ENCODE measurements around the gene RAPGEF1.

RAPGEF1 gene

DNA sequence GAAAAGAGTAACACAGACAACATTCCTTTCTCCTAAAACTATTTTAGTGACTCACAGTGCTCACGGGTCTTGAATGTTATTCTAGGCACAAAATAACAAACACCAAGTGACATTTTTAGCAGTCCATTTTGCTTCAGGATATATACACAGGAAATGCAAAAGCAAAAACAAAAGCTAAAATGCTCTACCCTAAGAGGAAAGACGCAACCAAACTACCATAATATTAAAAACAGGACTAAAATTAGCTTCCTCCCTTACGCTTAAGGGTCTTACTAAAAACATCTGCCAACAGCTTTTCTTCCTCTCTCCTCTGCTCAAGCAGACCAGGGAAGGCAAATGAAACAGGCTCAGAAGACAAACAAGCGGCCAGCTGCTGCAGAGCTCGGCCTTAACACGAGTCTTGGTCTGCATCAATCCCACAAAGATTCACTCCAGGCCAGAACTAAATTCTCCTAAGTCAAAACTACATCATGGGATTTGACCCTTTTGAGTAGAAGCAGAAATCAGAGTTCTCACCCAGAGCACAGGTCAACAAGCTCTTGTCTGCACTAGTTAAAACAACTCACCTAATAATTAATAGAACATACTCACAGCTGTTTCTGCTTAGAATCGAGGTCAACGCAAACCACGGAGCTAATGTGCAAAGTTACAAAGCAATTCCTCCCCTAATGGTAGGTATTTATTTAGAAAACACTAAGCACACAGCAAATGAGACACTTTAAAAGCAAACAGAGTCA is 62.3 kb downstream of the RAPGEF1 start:
- no peak overlapping the region for H3K4me3 ChIP-seq (ENCODE audit: low read length)
- DNase-seq (ENCODE audit: low read depth, low spot score), result no peak

DNA sequence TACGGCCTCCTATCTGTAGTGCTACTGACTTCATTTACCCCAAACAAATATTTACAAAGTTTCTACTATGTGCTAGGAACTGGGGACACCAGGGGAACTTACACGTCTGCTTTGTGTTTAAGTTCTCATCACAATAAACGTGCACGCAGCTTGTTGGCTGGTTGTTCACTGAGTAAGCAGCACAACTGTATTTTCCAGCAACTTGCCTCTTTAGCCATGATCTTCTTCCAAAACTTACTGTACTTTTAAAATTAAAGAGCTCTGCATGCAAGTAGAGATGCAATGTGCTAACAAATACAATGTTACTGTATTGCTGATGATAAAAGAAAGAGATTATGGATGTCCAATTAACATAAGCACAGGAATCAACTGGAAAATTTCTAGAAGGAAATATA is 62.8 kb downstream of the RAPGEF1 start:
- no peak overlapping the region for H3K4me3 ChIP-seq (ENCODE audit: low read length)

DNA sequence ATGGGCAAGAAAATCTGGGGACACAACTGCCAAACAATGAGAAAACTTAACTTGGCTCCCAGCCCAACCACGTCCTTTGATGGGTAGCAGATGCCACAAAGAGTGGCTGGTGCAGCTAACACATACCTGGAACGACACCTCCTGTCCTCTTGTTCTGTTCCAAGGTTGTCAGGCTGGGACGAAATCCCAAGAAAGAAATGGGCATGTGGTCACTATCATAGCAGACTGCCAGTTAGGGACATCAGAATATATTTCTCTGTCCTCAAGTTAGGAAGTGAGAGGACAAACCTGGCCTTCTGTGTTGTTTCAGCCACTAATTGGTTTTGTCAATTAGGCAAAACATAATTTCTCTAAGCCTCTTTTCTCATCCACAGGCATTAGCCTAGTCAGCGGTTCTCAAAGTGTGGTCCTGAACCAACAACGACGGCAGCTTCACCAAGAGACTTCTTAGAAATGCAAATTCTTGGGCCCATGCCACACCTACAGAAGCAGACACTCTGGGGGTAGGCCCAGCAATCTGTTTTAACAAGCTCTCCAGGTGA is 63.4 kb downstream of the RAPGEF1 start:
- H3K4me3 ChIP-seq (ENCODE audit: low read length), result no peak overlapping the region
- DNase-seq (ENCODE audit: low read depth, low spot score), result peak; percentile 80

More for the DNA sequence above, 62.8 kb downstream of the RAPGEF1 start:
- DNase-seq (ENCODE audit: low read depth, low spot score), result no peak

DNA sequence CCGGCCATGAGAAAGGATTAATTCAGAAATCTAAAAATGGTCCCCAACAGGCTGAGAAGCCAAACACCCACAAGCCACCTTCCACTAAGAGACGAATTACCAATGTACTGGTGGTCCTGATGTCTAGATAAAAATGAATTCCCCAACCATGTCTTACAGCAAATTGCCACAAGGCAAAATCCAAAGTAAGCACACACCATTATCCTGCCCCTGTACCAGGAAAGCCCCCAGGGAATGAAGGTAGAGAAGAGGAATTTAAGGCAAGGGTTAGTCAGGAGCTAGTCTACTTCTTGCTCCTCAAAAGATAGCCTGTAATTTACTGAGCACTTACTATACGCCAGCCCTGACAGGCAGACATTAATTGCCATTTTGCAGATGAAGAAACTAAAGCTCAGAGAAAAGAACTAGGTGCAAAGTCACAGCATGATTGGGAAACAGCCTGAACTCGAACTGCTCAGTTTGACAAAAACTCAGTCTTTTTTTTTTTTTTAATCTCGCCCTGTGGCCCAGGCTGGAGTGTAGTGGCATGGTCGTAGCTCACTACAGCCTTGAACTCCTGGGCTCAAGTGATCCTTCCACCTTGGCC is 64.3 kb downstream of the RAPGEF1 start:
- no peak for DNase-seq (ENCODE audit: low read depth, low spot score)

DNA sequence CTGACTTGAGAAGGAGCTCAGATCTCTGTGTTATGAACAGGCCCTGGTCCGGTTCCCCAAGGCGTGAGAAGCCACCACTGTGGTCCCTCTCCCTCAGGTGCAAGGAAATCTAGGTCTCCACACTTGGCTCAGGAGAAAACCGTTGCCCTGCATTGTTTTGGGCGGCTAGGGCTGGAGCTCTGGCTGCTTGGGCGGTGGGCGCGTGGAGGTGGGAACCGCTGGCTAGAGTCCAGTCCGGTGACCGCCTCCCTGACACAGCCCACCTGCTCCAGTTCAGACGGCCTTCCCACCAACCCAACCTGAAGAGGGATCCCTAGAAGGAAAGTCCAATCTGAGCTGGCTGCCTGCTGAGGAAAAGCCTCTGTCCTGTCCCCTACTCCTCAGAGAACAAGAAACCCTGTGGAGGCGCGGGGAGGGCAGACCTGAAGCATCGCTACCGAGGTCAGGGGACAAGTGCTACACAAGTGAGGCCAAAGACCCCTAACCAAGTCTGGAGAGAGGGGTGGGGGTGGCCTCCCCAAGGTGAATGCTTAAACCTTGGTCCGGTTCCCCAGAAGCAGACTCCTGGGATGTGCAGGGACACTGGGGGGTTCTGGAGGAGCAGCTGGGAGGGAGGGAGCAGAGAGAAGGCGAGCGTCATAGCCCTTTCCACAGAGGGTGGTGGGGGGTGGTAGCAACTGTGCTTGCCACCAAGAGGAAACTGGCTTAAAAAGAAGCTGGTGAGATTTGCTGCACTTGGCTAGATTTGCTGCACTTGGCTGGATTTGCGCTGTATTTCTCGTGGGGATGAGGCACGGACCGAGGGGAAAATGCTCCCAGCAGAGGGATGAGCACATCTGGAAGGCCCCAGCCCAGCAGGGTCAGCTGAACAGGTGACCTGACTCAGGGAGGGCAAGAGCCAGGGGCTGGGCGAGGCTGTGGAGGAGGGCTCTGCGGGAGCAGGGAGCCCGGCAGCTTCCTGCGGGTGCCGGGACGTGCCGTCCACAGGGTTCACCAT is 65.2 kb downstream of the RAPGEF1 start:
- no peak overlapping the region for H3K4me3 ChIP-seq (ENCODE audit: low read length)
- DNase-seq (ENCODE audit: low read depth, low spot score), result no peak

More for the DNA sequence above, 64.3 kb downstream of the RAPGEF1 start:
- no peak overlapping the region for H3K4me3 ChIP-seq (ENCODE audit: low read length)

DNA sequence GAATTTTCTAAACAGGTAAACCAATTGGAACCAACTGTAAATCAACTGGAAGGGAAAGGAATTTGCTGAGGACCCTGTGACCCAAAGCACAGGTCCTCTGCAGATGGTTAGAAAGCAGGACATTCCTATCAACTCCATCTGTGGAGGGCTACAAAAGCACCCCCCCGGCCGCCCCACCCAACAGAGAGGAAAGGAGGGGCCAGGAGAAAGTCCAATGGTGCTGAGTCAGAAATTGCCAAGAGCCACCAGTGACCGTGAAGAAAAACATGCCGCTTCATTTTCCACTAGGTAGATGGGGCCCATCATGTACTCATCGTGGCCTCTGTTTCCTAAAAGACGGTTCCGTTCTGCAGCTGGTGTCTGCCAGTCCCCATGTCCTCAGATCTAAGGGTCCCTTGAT is 66.3 kb downstream of the RAPGEF1 start:
- no peak for DNase-seq (ENCODE audit: low read depth, low spot score)
- H3K4me3 ChIP-seq (ENCODE audit: low read length), result no peak overlapping the region

DNA sequence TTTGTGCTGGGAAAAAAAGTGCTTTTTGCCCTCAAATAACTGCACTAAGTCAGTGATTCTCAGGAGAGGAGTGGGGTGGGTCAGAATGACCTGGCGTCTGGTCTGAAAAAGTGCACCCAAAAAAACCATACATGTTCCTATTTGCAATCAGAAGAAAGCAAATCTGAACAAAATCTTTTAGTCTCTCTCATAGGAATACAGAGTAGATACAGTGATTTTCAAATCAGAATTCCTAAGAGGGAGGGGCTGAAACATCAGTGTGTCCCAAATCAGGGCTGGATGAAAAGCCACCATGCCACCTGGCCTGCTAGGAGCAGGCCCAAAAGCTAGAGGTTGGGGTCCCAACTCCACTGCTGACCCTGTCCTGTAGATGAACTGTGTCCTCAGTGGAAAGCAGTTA is 66.8 kb downstream of the RAPGEF1 start:
- DNase-seq (ENCODE audit: low read depth, low spot score), result no peak
- no peak overlapping the region for H3K4me3 ChIP-seq (ENCODE audit: low read length)

DNA sequence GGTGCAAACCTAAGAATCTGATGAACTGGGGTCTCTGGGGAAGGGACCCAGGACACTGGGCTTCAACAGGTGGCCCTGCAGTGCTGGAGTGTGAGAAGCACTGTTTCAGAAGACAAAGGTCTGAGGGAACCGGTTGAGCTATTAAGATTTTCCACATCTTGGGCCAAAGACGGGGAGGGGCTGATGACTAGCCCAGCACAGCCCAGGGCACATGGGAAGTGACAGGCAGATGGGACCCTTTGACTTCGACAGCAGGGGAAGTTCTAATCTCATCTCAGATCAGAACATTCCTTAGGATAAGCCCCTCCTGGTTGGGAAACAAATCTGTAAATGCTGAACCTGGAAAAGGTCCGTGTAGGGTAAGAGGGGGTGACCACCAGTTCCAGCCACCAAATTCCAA is 67.4 kb downstream of the RAPGEF1 start:
- no peak for DNase-seq (ENCODE audit: low read depth, low spot score)
- no peak overlapping the region for H3K4me3 ChIP-seq (ENCODE audit: low read length)

DNA sequence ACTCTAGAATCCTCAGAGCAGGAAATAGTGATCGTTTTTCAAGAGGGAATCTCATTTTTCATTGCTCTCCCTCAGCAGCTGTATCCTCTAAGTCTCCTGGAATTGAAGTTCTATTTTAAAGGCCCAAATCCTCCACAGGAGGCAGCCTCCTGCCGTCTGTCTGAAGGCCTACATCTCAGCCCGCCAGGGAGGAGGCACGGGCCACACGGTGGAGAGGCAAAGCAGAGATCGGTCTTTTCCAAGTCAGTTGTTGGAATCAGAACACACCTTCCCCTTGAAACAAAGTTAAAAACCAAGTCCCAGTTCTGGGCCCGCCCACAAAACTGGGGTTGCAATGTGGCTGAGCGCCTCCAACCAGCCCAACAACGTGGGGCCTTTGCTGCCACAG is 68.7 kb downstream of the RAPGEF1 start:
- no peak overlapping the region for H3K4me3 ChIP-seq (ENCODE audit: low read length)
- no peak for DNase-seq (ENCODE audit: low read depth, low spot score)

DNA sequence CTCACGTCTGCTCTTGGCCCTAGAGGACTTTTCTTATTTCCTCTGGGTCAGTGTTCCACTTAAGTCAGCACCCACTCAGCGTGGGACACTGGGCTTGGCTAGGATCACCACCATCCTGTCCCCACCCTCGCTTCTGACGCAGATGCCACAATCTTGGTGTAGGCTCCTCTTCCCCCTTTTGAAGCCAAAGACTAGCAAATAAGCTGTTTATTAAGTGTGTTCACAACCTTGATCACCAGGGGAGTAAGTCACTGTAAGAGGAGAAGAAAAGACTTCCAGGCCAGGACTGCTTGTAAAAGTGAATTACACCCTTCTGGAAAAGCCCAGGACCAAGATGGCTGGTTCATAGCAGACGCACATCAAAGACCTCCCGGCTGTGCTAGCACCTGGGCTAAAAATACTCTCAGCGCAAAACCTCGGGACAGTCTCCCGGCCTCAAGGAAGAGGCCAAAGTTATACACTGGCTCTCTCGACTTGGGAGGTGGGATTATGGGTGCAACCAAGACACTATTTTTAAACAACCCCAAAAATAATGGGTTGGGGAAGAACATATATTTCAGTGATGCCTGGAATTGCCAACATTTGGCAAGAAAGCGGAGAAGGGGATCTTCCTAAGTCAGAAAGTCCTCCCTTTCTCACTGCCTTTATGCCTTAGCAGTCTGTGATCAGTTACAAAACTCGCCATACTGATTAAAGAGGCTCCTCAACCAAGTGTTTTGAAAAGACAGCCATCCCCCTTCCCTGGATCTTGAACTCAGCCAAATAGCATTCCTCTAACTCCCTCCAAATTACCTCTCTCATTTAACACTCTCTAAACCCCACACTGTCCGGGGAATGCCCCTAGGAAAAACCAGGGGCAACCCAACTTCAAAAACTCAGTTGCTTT is 69.4 kb downstream of the RAPGEF1 start:
- no peak overlapping the region for H3K4me3 ChIP-seq (ENCODE audit: low read length)
- DNase-seq (ENCODE audit: low read depth, low spot score), result no peak

DNA sequence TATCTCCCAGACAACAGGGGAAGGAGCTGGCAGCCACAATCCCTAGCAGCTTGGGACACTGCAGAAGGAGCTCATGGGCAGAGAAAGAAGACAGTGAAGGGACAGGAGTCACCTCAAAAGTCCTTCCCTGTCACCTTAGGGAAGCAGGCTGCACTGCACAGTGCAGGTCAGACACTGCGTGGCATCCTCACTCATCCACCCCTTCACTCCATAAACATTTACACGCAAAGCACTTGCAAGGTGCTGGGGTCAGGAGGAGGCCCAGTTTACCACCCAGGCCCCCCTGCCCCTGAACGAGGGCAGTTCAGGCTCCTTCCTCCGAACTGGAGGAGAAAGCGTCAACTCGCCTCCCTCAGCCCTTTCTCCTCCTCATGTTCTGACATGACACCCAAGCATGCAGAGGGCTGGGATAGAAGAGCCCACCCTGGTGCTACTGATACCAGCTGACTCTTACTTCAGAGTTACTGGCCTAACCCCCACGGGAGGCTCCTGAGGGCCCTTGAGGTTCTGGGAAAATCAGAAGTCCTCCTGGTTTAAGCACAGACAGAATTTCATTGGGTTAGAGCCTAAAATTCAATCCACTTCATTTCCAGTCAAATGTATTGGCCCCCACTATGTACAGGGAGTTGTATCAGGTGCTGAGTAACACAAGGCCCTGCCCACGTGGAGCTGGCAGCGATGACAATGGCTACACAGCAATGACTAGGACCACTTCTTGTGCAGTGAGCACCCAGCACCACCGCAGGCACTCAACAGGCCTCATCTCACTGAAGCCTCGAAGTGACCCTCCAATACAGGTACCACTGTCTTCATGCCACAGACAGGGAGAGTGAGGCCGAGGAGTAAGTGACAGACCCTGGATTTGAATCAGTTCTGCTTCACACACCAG is 70.4 kb downstream of the RAPGEF1 start:
- peak overlapping the region; percentile 37 for H3K4me3 ChIP-seq (ENCODE audit: low read length)
- no peak for DNase-seq (ENCODE audit: low read depth, low spot score)

DNA sequence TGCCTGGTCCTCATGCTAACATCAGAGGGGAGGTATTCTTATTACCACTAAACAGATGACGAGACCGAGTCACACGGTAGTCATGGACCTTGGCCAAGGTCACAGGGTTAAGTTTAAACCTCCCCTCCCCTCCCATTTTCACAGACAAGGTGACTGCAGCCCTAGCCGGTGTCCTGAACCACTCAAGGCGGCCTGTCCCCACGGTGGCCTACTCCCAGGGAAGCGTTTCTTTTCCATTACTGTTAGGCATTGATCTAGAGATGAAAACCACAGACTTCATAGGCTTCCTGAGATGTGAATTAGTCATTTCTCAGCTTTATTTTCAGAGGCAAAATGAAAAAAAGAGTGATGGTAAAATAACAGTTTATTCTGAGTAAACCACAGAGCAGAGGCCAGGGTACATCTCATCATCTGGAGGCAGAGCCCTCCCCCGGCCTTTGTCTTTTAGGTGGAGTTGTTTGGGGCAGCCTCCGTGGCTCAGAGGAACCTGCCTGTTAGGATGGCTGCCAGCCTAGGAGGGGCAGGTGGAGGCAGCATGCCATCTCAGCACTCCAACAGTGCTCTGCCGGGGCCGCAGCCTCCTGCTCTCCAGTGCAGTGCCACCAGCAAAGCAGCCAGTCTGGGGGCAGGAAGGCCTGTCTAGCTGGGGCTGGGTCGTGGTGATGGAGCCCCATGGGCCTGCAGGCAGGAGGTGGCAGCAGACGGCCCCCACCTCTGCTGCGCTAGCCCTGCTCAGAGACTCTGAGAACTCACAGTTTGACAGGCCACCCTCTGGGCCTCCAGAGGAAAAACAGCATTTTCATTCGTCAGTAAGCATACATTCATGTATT is 71.2 kb downstream of the RAPGEF1 start:
- DNase-seq (ENCODE audit: low read depth, low spot score), result peak; percentile 77
- H3K4me3 ChIP-seq (ENCODE audit: low read length), result peak overlapping the region; percentile 37

DNA sequence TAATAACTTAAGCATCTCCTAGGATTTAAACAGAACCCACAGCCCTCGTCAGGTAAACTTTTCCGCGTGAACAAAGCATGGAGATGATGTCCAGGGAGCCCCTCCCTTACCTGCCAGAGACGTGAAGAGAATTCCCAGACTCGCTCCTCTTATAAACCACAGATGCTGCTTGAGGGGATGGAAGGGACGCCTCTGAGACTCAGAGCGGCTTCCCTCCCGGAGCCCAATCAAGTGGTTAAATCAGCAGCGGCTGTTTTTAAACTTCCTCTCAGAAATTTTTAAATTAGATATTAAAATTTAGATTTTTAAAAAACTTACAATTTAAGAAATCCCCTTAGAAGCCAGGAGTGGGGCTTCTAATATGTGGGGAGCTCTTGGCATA is 71.8 kb downstream of the RAPGEF1 start:
- peak overlapping the region; percentile 37 for H3K4me3 ChIP-seq (ENCODE audit: low read length)
- no peak for DNase-seq (ENCODE audit: low read depth, low spot score)

DNA sequence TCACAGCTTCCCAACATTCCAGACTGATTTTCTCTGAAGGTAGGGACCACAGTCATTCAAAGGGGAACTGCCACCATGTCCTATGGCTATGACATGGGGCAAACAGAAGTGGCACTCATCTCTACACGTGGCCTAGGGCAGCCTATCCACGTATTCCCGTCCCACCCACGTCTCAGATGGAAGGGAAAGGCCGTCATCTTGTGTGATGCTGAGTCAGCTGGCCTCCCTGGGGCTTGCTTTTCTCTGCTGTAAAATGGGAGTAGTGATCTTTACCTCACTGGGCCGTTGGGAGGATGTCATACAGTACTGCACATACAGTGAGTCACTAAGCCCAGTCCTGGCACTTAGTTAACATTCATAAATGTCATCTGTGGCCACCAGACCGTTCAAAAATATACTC is 72.3 kb downstream of the RAPGEF1 start:
- H3K4me3 ChIP-seq (ENCODE audit: low read length), result no peak overlapping the region
- no peak for DNase-seq (ENCODE audit: low read depth, low spot score)

DNA sequence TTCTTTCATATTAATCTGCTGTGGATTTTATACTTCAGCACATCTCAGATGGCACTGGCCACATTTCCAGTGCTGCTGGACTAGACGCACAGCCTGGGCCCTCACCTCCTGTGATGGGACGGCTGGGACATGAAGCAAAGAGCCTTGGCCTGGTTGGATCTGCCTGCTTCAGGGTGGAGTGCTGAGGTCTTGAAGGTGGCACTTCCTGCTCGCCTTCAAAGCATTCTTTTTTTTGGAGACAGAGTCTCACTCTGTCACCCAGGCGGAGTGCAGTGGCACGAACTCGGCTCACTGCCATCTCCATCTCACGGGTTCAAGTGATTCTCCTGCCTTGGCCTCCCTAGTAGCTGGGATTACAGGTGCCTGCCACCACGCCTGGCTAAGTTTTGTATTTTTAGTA is 73.1 kb downstream of the RAPGEF1 start:
- no peak for DNase-seq (ENCODE audit: low read depth, low spot score)
- no peak overlapping the region for H3K4me3 ChIP-seq (ENCODE audit: low read length)

DNA sequence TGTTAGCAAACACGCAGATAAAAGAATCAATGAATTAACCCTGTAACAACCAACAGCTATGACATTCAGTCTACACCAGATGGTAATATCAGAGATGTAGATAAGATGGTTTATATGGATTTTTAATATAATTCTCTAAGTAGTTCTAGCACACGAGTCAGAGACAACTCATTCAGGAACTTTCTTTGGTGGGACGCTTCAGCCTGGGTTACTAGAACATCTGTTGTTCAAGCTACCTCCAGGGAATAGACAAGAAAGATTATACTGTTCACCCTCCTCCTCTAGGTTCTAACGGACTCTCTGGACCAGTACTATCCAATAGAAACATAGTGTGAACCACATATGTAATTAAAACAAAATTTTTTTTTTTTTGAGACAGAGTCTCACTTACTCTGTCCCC is 73.8 kb downstream of the RAPGEF1 start:
- no peak for DNase-seq (ENCODE audit: low read depth, low spot score)
- H3K4me3 ChIP-seq (ENCODE audit: low read length), result no peak overlapping the region

DNA sequence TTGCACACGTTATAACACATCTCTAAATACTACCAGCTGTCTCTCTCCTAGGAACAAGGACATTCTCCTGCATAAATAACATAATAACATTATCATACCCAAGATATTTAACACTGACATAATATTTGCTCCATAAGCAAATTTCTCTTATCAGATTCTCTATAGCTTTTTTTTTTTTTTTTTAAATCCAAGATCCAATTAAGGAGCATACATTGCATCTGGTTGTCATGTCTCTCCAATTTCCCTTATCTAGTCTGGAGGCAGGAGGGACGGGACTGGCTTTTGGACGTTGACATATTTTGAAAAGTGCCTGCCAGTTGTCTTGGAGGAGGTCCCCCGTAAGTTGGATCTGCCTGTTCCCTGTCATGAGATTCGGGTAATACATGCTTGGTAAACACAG is 76.6 kb downstream of the RAPGEF1 start:
- no peak overlapping the region for H3K4me3 ChIP-seq (ENCODE audit: low read length)
- DNase-seq (ENCODE audit: low read depth, low spot score), result no peak
